ENCODE data around the gene WDR12.

DNA sequence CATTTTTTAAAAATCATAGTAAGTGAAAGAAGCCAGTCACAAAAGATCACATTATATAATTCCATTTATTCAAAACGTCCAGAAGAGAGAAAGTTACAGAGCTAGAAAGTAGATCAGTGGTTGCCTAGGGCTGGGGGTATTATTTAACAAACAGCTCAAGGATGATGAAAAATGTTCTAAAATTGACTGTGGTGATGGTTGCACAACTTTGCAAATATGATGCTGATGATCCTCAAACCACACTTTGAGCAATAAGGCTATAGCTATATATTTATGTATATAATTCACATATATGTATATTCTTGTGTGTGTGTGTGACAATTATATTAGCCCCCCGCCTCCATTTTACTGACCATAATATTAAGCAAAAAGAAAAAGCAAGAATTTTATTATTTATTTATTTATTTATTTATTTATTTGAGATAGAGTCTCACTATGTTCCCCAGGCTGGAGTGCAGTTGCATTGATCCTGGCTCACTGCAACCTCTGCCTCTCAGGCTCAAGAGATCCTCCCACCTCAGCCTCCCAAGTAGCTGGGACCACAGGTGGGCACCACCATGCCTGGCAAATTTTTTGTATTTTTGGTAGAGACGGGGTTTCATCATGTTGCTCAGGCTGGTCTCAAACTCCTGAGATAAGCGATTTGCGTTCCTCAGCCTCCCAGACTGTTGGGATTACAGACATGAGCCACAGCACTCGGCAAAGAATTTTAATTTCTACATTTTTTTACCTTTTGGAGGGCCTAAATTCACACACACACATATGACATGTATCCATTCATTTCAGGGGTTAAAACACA, 1.9 kb downstream of the WDR12 start:
- TF ChIP-seq, protein P1, sequence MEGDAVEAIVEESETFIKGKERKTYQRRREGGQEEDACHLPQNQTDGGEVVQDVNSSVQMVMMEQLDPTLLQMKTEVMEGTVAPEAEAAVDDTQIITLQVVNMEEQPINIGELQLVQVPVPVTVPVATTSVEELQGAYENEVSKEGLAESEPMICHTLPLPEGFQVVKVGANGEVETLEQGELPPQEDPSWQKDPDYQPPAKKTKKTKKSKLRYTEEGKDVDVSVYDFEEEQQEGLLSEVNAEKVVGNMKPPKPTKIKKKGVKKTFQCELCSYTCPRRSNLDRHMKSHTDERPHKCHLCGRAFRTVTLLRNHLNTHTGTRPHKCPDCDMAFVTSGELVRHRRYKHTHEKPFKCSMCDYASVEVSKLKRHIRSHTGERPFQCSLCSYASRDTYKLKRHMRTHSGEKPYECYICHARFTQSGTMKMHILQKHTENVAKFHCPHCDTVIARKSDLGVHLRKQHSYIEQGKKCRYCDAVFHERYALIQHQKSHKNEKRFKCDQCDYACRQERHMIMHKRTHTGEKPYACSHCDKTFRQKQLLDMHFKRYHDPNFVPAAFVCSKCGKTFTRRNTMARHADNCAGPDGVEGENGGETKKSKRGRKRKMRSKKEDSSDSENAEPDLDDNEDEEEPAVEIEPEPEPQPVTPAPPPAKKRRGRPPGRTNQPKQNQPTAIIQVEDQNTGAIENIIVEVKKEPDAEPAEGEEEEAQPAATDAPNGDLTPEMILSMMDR (IDR thresholded peaks at IDR 0.05), result no peak
- TF ChIP-seq, protein P2, sequence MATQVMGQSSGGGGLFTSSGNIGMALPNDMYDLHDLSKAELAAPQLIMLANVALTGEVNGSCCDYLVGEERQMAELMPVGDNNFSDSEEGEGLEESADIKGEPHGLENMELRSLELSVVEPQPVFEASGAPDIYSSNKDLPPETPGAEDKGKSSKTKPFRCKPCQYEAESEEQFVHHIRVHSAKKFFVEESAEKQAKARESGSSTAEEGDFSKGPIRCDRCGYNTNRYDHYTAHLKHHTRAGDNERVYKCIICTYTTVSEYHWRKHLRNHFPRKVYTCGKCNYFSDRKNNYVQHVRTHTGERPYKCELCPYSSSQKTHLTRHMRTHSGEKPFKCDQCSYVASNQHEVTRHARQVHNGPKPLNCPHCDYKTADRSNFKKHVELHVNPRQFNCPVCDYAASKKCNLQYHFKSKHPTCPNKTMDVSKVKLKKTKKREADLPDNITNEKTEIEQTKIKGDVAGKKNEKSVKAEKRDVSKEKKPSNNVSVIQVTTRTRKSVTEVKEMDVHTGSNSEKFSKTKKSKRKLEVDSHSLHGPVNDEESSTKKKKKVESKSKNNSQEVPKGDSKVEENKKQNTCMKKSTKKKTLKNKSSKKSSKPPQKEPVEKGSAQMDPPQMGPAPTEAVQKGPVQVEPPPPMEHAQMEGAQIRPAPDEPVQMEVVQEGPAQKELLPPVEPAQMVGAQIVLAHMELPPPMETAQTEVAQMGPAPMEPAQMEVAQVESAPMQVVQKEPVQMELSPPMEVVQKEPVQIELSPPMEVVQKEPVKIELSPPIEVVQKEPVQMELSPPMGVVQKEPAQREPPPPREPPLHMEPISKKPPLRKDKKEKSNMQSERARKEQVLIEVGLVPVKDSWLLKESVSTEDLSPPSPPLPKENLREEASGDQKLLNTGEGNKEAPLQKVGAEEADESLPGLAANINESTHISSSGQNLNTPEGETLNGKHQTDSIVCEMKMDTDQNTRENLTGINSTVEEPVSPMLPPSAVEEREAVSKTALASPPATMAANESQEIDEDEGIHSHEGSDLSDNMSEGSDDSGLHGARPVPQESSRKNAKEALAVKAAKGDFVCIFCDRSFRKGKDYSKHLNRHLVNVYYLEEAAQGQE (IDR thresholded peaks at IDR 0.05; ENCODE audit: insufficient read depth in 1 of 2, low read depth in 2 of 2, low read length in 1 of 2), result no peak
